GM10266 (cell line): Measurements from ENCODE around the gene TTC3.
"Not testable (repeated sequence)": the region's sequence is repeated elsewhere in the genome, so short reads cannot be mapped to it uniquely, and the experiment has no call there.

Experiments
- DNase-seq: peaks from one replicate; pipeline ENCODE4 v3.0.0; 2012; ENCODE audit errors: extremely low spot score
- TF ChIP-seq, protein P1 (sequence below): IDR thresholded peaks from 2 replicates; pipeline ENCODE4 v1.5.1; 2012; ENCODE audit warnings: mild to moderate bottlenecking, low read depth; ENCODE audit not compliant: control insufficient read depth, insufficient read depth; ENCODE audit errors: missing control alignments

The TTC3 gene

GRCh38 chr21:37072988-37073416 is at the start of gene TTC3, which contains the start of gene PIGP:
TSS of gene TTC3 (plus strand) at chr21:37073254. CDS start at chr21:37087258, 14,004 bp downstream.
TSS of gene PIGP (minus strand) at chr21:37073071. CDS start at chr21:37072515, 556 bp downstream.
- TF ChIP-seq, protein P1, sequence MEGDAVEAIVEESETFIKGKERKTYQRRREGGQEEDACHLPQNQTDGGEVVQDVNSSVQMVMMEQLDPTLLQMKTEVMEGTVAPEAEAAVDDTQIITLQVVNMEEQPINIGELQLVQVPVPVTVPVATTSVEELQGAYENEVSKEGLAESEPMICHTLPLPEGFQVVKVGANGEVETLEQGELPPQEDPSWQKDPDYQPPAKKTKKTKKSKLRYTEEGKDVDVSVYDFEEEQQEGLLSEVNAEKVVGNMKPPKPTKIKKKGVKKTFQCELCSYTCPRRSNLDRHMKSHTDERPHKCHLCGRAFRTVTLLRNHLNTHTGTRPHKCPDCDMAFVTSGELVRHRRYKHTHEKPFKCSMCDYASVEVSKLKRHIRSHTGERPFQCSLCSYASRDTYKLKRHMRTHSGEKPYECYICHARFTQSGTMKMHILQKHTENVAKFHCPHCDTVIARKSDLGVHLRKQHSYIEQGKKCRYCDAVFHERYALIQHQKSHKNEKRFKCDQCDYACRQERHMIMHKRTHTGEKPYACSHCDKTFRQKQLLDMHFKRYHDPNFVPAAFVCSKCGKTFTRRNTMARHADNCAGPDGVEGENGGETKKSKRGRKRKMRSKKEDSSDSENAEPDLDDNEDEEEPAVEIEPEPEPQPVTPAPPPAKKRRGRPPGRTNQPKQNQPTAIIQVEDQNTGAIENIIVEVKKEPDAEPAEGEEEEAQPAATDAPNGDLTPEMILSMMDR: no peak
- DNase-seq: peak; percentile 98

DNA sequence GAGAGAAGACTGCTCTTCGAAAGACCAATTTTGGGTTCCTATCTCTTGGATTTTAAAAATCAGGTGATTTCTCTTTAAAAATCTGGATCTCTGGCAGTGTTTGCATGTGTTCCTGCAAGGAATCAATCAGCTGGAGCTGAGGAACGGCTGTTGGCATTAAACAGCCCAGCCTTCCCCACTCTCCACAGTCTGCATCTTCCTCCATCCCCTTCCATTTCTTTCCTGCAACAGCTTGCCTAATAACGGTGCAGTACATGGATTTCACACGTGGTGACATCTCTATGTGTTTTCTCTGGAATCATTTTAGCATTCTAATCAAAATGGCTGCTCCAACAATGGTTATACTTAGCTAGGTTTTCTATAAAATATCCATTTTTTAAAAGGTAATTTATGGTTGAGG is 46.6 kb upstream of the TTC3 start:
- DNase-seq: no peak
- TF ChIP-seq, protein P1: no peak

- TF ChIP-seq, protein P1: no peak
- no peak for DNase-seq
Observed at GRCh38 chr21:37028570-37028969, 44.5 kb upstream of the TTC3 start.

DNA sequence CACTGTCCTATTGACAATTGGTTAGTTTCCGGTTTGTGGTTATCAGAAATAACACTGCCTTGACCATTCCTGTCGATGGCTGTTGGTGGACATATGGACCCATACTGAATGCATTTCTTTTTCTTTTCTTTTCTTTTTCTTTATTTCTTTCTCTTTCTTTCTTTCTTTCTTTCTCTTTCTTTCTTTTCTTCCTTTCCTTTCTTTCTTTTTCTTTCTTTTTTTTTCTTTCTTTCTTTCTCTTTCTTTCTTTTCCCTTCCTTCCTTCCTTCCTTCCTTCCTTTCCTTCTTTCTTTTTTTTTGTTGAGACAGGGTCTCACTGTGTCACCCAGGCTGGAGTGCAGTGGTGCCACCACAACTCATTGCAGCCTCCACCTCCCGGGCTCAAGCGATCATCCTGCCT is 42.2 kb upstream of the TTC3 start:
- DNase-seq: no peak
- TF ChIP-seq, protein P1: no peak

DNA sequence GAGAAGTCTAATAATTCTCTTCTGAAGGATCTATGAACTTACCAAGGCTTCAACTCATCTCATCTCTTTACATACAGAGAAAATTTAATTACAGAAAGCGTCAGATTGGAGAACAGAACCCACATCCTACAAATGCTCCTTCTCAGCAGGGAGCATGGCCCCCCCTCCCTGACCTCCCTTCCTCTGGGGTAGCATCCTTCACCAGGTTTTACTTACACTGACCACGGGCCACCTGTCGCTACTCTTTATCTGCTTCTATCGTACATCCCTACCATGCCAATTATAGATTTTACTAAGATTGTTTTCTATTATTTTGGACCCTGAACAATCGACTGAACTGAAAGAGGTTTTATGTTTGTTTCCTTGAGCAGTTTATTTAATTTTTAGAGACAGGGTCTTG is 40.8 kb upstream of the TTC3 start:
- TF ChIP-seq, protein P1: no peak
- no peak for DNase-seq

- DNase-seq: no peak
- TF ChIP-seq, protein P1: no peak
Observed at GRCh38 chr21:37032877-37033471, 40.1 kb upstream of the TTC3 start.

- DNase-seq: not testable (repeated sequence)
Observed at GRCh38 chr21:37034394-37034793, 38.7 kb upstream of the TTC3 start.

DNA sequence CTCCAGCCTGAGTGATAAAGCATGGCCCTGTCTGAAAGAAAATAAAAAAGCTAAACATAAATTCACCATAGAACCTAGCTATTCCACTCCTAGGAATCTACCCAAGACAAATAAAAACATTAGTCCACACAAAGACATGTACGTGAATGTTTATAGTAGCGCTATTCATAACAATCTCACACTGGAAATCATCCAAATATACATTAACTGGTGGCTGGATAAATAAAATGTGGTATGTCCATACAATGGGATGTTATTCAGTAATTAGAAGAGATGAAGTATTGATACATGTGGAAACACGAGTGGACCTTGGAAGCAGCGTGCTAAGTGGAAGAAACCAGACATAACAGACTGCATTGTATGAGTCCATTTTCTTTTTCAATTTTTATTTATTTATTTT is 36.9 kb upstream of the TTC3 start:
- DNase-seq: no peak
- TF ChIP-seq, protein P1: no peak
